GM23338 (cell line): ENCODE results near the gene NEK7. TPM values are rescaled to one million over a fixed set of nuclear protein-coding genes. Genes with fewer than 3 reads are reported as not detected.

Experiments
- CREB1 ChIP-seq: fragments of 250-450 bp; sonication (Bioruptor Pico); IDR thresholded peaks from 2 replicates; pipeline ENCODE4 v1.5.0; 2020; ENCODE audit warnings: low read depth, mild to moderate bottlenecking, moderate library complexity
- EZH2 ChIP-seq: fragments of 200-600 bp; sonication (generic); IDR thresholded peaks from one replicate; pipeline ENCODE4 v1.8.0; 2017; ENCODE audit warnings: antibody characterized with exemption, mild to moderate bottlenecking, low read depth; ENCODE audit not compliant: unreplicated experiment
- JUNB ChIP-seq: IDR thresholded peaks from one replicate; pipeline ENCODE4 v1.6.1; 2016; ENCODE audit warnings: antibody characterized with exemption; ENCODE audit not compliant: unreplicated experiment
- POLR2AphosphoS5 ChIP-seq: IDR thresholded peaks from 2 replicates; pipeline ENCODE4 v1.6.1; 2016; ENCODE audit warnings: antibody characterized with exemption, low read depth
- STAT1 ChIP-seq: IDR thresholded peaks from one replicate; pipeline ENCODE4 v1.6.1; 2016; ENCODE audit warnings: antibody characterized with exemption; ENCODE audit not compliant: unreplicated experiment
- ZNF114 ChIP-seq: fragments of 250-450 bp; sonication (Bioruptor Pico); IDR thresholded peaks from 2 replicates; pipeline ENCODE4 v1.5.0; 2020; ENCODE audit warnings: mild to moderate bottlenecking, moderate library complexity
- polyA plus RNA-seq: library from polyadenylated mRNA; unstranded; fragments of >200 nt; fragmentation: Nextera tagmentation; extraction: Ambion mirVana; gene quantifications from 2 replicates; pipeline ENCODE4 v1.2.1, GENCODE V29; 2016
- total RNA-seq: library from RNA; depleted of rRNA; stranded (reverse); fragments of >200 nt; shearing (Covaris generic); gene quantifications from 2 replicates; pipeline ENCODE4 v1.2.3, GENCODE V29; 2014
- TF ChIP-seq, protein P1 (sequence below): fragments of 250-450 bp; sonication (Bioruptor Pico); IDR thresholded peaks from 2 replicates; pipeline ENCODE4 v1.5.0; 2020; ENCODE audit warnings: mild to moderate bottlenecking, moderate library complexity
- TF ChIP-seq, protein P2 (sequence below): IDR thresholded peaks from one replicate; pipeline ENCODE4 v1.6.1; 2018; ENCODE audit warnings: antibody characterized with exemption; ENCODE audit not compliant: unreplicated experiment

Gene NEK7
- total and polyA plus RNA-seq, 2 experiments from 2014 or later: 4.8 to 15.3 TPM

DNA sequence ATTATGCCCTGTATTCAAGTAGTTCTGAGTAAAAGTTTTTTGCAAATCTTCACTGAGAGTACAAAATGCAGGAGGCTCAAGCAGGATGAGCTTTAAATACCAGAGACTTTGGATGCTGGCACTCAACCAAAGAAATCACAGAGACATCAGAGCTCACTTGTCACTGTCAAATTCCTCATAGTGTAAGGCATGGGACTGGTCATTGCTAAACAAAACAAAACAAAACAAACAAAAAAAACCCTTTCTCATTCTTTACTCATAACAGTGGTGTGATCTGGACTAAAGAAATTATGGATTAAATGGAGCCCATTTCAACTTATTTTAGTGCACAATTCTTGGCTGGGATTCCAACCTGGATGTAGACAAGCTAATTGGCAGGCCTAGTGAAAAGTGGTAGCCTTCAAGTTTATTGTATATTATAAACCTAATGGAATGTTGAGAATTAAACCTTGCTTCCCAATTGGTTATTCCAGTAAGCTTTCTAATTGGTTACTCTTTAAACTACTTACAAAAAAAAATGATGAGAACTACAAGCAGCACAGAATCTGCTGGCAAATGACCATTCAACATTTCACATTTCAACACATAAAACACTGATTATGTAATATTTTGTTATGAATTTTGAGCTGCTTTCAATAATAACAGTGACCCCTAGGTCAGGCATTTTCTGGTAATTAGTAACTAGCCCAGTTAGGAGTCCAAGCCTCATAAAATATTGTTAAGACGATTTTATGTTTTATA, 30.6 kb upstream of the NEK7 start (continued):
- TF ChIP-seq, protein P1, sequence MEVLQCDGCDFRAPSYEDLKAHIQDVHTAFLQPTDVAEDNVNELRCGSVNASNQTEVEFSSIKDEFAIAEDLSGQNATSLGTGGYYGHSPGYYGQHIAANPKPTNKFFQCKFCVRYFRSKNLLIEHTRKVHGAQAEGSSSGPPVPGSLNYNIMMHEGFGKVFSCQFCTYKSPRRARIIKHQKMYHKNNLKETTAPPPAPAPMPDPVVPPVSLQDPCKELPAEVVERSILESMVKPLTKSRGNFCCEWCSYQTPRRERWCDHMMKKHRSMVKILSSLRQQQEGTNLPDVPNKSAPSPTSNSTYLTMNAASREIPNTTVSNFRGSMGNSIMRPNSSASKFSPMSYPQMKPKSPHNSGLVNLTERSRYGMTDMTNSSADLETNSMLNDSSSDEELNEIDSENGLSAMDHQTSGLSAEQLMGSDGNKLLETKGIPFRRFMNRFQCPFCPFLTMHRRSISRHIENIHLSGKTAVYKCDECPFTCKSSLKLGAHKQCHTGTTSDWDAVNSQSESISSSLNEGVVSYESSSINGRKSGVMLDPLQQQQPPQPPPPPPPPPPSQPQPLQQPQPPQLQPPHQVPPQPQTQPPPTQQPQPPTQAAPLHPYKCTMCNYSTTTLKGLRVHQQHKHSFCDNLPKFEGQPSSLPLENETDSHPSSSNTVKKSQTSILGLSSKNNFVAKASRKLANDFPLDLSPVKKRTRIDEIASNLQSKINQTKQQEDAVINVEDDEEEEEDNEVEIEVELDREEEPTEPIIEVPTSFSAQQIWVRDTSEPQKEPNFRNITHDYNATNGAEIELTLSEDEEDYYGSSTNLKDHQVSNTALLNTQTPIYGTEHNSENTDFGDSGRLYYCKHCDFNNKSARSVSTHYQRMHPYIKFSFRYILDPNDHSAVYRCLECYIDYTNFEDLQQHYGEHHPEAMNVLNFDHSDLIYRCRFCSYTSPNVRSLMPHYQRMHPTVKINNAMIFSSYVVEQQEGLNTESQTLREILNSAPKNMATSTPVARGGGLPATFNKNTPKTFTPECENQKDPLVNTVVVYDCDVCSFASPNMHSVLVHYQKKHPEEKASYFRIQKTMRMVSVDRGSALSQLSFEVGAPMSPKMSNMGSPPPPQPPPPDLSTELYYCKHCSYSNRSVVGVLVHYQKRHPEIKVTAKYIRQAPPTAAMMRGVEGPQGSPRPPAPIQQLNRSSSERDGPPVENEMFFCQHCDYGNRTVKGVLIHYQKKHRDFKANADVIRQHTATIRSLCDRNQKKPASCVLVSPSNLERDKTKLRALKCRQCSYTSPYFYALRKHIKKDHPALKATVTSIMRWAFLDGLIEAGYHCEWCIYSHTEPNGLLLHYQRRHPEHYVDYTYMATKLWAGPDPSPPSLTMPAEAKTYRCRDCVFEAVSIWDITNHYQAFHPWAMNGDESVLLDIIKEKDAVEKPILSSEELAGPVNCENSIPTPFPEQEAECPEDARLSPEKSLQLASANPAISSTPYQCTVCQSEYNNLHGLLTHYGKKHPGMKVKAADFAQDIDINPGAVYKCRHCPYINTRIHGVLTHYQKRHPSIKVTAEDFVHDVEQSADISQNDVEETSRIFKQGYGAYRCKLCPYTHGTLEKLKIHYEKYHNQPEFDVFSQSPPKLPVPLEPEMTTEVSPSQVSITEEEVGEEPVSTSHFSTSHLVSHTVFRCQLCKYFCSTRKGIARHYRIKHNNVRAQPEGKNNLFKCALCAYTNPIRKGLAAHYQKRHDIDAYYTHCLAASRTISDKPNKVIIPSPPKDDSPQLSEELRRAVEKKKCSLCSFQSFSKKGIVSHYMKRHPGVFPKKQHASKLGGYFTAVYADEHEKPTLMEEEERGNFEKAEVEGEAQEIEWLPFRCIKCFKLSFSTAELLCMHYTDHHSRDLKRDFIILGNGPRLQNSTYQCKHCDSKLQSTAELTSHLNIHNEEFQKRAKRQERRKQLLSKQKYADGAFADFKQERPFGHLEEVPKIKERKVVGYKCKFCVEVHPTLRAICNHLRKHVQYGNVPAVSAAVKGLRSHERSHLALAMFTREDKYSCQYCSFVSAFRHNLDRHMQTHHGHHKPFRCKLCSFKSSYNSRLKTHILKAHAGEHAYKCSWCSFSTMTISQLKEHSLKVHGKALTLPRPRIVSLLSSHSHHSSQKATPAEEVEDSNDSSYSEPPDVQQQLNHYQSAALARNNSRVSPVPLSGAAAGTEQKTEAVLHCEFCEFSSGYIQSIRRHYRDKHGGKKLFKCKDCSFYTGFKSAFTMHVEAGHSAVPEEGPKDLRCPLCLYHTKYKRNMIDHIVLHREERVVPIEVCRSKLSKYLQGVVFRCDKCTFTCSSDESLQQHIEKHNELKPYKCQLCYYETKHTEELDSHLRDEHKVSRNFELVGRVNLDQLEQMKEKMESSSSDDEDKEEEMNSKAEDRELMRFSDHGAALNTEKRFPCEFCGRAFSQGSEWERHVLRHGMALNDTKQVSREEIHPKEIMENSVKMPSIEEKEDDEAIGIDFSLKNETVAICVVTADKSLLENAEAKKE (CRISPR knock-in tag): no peak
- TF ChIP-seq JUNB (no peak), EZH2 (no peak), CREB1 (CRISPR knock-in tag) (no peak), POLR2AphosphoS5 (no peak), ZNF114 (no peak), STAT1 (no peak)
- TF ChIP-seq, protein P2, sequence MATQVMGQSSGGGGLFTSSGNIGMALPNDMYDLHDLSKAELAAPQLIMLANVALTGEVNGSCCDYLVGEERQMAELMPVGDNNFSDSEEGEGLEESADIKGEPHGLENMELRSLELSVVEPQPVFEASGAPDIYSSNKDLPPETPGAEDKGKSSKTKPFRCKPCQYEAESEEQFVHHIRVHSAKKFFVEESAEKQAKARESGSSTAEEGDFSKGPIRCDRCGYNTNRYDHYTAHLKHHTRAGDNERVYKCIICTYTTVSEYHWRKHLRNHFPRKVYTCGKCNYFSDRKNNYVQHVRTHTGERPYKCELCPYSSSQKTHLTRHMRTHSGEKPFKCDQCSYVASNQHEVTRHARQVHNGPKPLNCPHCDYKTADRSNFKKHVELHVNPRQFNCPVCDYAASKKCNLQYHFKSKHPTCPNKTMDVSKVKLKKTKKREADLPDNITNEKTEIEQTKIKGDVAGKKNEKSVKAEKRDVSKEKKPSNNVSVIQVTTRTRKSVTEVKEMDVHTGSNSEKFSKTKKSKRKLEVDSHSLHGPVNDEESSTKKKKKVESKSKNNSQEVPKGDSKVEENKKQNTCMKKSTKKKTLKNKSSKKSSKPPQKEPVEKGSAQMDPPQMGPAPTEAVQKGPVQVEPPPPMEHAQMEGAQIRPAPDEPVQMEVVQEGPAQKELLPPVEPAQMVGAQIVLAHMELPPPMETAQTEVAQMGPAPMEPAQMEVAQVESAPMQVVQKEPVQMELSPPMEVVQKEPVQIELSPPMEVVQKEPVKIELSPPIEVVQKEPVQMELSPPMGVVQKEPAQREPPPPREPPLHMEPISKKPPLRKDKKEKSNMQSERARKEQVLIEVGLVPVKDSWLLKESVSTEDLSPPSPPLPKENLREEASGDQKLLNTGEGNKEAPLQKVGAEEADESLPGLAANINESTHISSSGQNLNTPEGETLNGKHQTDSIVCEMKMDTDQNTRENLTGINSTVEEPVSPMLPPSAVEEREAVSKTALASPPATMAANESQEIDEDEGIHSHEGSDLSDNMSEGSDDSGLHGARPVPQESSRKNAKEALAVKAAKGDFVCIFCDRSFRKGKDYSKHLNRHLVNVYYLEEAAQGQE: no peak
